NK-92 treated with Interleukin-12 subunit alpha and Interleukin-12 subunit beta, amount 100 ng/mL, for 24 hours (cell line): ENCODE measurements around the gene ZBTB48.
A peak's percentile ranks its signal among the peaks of the same experiment; 100 is the strongest.

Experiments
- DNase-seq: peaks from one replicate; lab custom pipeline; 2025; lab: John Stamatoyannopoulos, UW

ZBTB48 gene

DNA sequence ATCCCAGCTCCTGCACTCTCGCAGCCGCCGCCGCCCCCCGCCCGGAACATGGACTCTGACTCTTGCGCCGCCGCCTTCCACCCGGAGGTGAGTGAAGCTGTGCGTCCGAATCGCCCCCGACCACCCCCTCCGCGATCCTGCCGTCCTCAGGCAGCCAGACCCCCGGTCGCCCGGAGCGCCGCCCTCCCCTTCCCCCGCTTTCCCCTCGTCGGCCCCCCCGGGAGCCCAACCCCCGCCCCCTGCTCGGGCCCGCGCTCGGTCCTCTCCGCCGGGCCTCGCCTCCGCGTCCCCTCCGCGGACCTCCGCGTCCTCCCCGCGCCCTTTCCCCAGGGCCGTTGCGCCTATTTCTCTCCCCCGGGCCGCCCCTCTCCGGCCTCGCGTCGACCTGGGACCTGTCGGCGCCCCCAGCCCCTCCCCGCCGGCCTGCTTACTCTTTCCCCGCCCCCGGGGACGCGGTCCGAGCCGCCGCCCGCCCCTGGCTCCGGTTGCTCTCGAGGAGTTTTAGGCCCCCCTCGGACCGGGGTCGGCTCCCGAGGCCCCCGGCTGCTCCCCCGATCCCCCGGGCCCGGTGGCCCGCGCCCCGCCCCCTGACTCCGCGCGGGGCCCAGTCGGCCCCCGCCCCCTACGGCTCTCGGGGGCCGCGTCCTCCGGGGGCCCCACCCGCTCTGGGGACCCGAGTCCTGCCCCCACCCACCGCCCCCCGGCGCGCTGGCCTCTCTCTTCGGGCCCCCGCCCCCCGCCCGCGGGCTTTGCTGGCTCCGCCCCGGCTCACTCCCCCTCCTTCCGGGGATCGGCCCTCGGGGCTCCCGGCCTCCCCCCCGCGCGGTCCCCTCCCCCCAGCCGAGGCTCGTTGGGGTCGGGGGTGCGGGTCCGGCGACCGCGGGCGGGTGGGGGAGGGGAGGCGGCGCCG lies 34.5 kb downstream of the ZBTB48 start:
- no peak for DNase-seq

DNA sequence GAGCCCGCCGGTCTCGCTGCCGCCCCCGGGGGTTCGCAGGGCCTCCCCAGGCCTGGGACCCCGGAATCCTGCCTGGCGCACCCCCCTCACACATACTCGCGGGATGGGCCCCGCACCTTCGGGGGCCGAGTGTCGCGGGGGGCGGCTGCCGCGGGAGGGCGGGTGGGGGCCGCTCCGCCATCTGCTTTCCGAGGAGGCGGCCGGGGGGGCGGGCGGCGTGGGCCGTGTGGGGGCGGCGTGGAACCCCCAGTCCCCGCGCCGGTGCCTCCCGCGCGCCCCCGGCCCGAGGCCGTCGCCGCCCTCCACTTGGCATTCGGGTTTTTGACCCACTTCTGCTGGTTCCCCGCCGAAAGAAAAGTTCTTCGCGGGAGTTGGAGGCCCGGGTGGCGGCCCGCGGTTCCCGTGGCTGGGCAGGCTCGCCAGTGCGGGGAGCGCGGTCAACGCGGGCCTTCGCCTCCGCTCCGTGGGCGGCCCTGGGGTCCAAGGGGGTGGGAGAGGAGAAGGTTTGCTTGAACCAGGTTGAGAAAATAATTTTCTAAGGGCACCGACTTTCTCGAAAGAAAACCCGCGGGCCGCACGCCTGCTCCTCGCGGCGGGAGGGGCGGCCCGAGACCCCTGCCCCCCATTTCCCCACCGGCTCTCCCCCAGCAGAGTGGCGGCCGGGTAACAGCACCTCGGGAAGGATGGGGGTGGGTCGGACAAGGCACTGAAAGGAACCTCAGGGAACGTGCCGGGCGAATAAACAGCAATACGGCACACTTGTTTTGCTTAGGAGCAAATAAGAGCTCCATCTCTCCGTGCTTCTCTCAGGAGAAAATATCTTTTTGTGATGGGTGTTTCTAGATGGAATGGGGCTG lies 35.4 kb downstream of the ZBTB48 start:
- DNase-seq = no peak

DNA sequence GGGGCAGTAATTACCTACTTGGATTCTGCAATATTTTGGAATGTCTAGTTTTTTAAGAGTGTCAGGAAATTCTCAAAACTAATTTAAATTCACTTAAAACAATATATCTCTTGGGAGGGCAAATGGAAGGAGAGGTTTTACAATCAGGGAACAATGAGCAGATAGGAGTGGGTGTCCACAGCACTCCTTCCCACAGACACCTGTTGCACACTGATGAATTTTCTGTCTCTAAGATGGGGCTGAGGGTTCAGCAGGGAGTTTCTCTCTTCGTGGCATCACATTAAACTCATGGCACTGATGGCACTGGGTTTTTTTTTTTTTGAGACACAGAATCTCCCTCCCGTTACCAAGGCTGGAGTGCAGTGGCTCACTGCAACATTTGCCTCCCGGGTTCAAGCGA lies 39.3 kb downstream of the ZBTB48 start:
- DNase-seq = no peak

DNA sequence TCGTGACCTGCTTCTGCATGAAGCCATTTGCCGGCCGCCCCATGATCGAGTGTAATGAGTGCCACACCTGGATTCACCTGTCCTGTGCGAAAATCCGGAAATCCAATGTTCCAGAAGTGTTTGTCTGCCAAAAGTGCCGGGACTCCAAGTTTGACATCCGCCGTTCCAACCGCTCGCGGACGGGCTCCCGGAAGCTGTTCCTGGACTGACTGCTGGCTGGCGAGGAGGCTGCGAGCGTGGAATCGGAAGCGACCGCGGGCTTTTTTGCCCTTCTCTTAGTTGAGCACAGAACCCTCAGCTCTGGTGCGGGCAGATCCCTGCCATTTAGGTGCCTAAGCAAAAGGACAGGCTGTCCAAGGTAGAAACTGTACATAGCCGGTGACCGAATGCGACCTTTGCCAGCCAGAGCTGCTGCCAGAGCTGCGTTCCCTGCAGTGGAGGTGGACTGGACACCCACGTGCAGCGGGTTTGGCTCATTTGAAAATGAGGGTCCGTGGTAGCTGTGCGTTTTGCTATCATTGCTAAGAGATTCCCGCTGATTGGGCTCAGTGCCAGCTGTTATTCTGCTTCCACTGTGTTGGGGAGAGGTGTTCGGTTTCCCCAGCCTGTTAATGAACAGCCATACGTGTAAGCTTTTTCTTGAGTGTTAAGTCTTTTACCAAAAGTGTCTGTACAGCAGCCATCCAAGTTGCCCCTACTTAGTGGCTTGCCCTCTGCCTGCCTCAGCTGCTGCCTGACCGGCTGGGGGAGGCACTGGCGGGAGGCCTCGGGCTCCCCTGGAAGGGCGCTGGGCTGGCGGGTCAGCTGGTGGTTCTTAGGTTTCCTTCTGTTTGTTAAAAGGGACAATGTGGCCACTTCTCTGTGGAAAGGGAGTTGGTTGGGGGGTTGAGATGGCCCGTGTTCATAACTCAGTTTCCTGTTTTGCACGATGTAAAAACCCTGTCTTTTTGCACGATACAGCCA lies 41.9 kb downstream of the ZBTB48 start:
- no peak for DNase-seq

GRCh38 chr1:6622396-6623152 lies 42.8 kb downstream of the ZBTB48 start:
- no peak for DNase-seq

GRCh38 chr1:6623269-6623965 lies 43.6 kb downstream of the ZBTB48 start:
- DNase-seq = no peak

- DNase-seq = peak; percentile 65
Measured at GRCh38 chr1:6624710-6625583, 45.2 kb downstream of the ZBTB48 start, which contains the start of gene THAP3. Gene THAP3, plus strand, starts transcription at chr1:6624868. Its CDS starts 351 bp downstream, at chr1:6625219.

DNA sequence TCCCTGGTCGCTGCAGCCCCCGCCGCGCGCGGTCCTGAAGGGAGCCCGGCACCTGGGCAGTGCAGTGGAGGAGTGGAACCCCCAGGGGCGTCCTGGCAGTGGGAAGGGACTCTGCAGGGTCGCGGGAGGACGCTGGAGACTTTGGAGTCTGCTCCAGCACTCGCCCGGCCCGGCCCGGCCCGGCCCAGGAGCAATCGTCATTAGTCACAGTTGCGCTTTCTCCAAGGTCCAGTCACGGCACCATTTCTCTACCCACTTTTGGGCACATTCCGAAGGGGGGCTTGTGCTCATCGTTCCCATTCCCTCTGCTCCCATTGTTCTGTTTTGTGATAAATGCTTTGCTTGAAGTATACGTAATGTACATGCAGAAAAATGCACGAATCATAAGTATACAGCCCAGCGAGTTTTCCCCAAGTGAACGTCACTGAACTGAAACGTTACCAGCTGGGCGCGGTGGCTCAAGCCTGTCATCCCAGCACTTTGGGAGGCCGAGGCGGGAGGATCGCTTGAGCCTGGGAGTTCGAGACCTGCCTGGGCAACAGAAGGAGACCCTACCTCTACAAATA lies 45.9 kb downstream of the ZBTB48 start:
- no peak for DNase-seq

DNA sequence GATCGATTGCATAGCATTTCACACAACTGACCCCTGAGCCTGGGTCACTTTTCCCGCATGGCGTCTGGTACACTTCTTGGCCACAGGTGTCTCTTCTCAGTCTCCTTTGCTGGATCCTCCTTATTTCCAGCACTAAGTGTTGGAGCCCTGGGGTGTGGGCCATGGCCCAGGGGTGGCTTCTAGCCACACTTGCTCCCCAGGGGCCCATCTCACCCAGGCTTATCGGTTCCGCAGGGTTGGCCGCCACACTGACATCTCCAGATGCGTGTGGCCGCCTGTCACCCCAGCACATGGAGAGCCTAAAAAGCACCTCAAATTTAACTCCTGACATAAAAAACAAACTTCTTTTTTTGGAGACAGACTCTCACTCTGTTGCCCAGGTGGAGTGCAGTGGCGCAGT lies 47.2 kb downstream of the ZBTB48 start:
- DNase-seq = no peak

DNA sequence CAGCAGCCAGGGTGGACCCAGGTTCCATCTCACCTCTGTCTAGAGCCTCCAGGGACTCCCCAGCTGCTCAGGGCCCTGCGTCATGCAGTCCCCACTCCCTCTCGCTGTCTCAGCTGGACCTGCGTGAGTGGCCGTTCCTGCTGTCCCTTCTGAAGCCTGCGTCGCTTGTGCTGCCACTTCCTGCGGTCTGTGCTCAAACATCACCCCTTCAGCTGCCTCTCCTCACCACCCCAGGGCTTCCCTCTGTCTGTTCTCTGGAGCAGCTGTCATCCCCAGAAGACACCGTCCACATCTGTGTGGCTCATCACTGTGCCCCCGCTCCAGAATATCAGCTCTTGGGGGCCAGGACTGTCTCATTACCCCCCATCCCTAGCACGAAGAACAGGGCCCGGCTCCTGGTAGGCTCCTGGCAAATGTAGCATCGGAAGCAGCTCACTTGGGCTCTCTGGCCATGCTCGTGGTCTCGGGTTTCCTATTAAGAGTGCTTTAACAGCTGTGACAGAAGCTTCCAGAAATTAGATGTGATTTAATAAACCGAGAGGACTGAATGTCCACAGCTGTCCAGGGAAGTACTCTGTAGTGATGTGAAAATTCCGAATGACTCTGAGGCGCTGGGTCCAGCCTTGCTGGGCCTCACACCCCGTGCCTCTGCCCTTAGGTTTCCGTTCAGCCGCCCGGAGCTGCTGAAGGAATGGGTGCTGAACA lies 48.2 kb downstream of the ZBTB48 start:
- no peak for DNase-seq

- DNase-seq = no peak
Measured at GRCh38 chr1:6628971-6629479, 49.2 kb downstream of the ZBTB48 start.

DNA sequence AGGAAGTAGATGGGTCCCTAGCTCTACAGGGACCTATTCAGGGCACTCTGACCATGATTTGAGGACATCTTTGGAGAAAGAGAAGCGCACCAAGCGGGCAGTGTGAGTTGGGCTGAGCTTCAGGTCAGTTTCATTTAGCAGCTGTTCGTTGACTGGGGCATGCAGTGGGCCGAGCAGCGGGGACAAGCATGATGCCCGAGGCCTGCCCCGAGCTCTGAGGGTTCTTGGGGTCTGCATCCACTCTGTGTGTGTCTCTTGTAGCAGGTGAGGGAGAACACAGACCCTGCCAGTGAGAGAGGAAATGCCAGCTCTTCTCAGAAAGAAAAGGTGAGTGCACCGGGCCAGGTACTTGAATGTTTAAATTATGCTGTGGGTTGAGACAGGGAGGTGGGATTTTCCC lies 50.2 kb downstream of the ZBTB48 start:
- no peak for DNase-seq

DNA sequence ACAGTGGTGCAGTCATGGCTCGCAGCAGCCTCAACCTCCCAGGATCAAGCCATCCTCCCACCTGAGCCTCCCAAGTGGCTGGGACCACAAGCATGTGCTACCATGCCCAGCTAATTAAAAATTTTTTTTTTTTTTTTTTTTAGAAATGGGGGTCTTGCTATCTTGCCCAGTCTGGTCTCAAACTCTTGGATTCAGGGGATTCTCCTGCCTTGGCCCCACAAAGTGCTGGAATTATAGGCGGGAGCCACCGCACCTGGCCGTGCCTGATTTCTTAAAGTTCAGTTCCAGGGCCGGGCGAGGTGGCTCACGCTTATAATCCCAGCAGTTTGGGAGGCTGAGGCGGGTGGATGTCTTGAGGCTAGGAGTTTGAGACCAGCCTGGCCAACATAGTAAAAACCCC lies 51.3 kb downstream of the ZBTB48 start:
- DNase-seq = no peak

GRCh38 chr1:6632588-6633514 lies 53.1 kb downstream of the ZBTB48 start:
- no peak for DNase-seq

- no peak for DNase-seq
Measured at GRCh38 chr1:6634371-6635052, 54.7 kb downstream of the ZBTB48 start.

- no peak for DNase-seq
Measured at GRCh38 chr1:6635161-6635909, 55.5 kb downstream of the ZBTB48 start.
